Measurements from ENCODE around the gene PNPLA7. TPM values are rescaled to one million over a fixed set of nuclear protein-coding genes. Genes with fewer than 3 reads are reported as not detected.
A peak's percentile ranks its signal among the peaks of the same experiment; 100 is the strongest.

PNPLA7 gene
- total and polyA plus RNA-seq, 9 donors, result 0.80 to 3.6 (median 2.1) TPM

DNA sequence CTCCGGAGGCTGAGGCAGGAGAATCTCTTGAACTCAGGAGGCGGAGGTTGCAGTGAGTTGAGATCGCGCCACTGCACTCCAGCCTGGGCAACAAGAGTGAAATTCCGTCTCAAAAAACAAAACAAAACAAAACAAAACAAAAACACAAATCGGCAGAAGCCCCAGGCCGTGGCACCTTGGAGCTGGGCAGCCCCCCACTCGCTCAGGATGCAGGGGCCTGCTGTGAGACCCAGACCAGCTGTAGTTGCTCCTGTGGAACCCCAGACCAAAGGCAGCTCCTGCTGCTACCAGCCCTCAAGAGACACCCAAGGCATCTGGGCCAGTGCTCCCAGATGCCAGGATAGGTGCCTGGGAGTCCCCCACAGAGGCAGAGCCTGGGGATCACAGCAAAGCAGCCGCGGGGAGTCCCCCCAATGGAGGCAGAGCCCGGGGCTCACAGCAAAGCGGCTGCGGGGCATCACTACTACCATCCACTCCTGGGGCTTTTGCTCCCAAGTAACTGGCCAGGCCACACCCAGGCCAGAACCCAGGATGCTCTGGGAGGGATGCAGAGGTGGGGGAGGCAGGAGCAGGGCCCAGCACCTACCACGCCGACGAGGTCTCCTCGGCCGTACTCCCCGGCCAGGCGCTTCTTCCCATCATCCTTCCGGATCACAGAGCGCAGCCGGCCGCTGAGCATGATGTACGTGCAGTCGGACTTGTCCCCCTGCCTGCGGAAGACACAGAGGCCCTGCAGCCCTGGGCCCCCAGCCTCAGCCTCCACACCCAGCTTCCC lies 53.4 kb downstream of the PNPLA7 start:
- Histone ChIP-seq H3K4me3 (ENCODE audit: low read length) (no peak overlapping the region), H3K4me1 (ENCODE audit: control insufficient read depth, insufficient read depth, low read length) (no peaks in the 10 kb centered on the region), H3K36me3 (ENCODE audit: control insufficient read depth, insufficient read depth, low read length) (peaks cover 3% of the 10 kb centered on the region), H3K9me3 (replicated peaks; ENCODE audit: control insufficient read depth, low read depth, low read length) (peaks cover 6% of the 10 kb centered on the region), H3K27ac (ENCODE audit: low read length) (no peak overlapping the region), H3K27me3 (ENCODE audit: control insufficient read depth, insufficient read depth, low read length) (no peaks in the 10 kb centered on the region)
- no peak for DNase-seq
- 87% methylated on average over 15 of the region's 27 CpGs for WGBS (ENCODE audit: insufficient coverage)

DNA sequence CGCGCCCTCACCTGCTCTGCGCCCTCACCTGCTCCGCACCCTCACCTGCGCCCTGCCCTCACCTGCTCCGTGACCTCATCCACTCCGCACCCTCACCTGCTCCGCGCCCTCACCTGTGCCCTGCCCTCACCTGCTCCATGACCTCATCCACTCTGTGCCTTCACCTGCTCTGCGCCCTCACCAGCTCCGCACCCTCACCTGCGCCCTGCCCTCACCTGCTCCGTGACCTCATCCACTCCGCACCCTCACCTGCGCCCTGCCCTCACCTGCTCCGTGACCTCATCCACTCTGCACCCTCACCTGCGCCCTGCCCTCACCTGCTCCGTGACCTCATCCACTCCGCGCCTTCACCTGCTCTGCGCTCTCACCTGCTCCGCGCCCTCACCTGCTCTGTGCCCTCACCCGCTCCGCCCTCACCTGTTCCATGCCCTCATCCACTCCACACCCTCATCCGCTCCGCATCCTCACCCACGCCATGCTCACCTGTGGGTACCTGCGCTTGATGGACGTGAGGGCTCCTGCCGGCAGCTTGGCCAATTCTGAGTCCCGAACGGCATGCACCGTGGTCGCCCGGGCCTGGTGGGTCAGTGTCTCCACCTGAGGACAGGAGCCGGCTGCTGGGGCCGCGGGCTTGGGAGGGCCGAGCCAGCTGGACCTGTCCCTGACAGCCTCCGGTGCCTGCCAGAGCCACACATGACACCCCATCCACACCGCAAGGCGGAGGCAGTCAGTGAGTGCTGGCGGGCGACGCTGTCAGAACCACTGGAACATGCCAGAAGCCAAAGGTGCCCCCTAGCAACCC lies 55.5 kb downstream of the PNPLA7 start:
- DNase-seq, result no peak
- H3K27me3 ChIP-seq (ENCODE audit: control insufficient read depth, insufficient read depth, low read length), result no peaks in the 10 kb centered on the region
- H3K4me1 ChIP-seq (ENCODE audit: control insufficient read depth, insufficient read depth, low read length), result no peaks in the 10 kb centered on the region
- H3K27ac ChIP-seq (ENCODE audit: low read length), result no peak overlapping the region
- H3K36me3 ChIP-seq (ENCODE audit: control insufficient read depth, insufficient read depth, low read length), result no peaks in the 10 kb centered on the region
- no peak overlapping the region for H3K4me3 ChIP-seq (ENCODE audit: low read length)
- 94% methylated on average over 46 of the region's 46 CpGs for WGBS (ENCODE audit: insufficient coverage)
- peaks cover 6% of the 10 kb centered on the region for H3K9me3 ChIP-seq (replicated peaks; ENCODE audit: control insufficient read depth, low read depth, low read length)

- peak; percentile 44 for DNase-seq
- Histone ChIP-seq H3K27ac (ENCODE audit: low read length) (no peak overlapping the region), H3K4me1 (ENCODE audit: control insufficient read depth, insufficient read depth, low read length) (no peaks in the 10 kb centered on the region), H3K4me3 (ENCODE audit: low read length) (no peak overlapping the region), H3K9me3 (replicated peaks; ENCODE audit: control insufficient read depth, low read depth, low read length) (peaks cover 6% of the 10 kb centered on the region), H3K27me3 (ENCODE audit: control insufficient read depth, insufficient read depth, low read length) (no peaks in the 10 kb centered on the region), H3K36me3 (ENCODE audit: control insufficient read depth, insufficient read depth, low read length) (no peaks in the 10 kb centered on the region)
- WGBS (ENCODE audit: insufficient coverage), result 62% methylated on average over 13 of the region's 13 CpGs
These were observed 56.1 kb downstream of the PNPLA7 start for GRCh38 chr9:137494104-137494544.

DNA sequence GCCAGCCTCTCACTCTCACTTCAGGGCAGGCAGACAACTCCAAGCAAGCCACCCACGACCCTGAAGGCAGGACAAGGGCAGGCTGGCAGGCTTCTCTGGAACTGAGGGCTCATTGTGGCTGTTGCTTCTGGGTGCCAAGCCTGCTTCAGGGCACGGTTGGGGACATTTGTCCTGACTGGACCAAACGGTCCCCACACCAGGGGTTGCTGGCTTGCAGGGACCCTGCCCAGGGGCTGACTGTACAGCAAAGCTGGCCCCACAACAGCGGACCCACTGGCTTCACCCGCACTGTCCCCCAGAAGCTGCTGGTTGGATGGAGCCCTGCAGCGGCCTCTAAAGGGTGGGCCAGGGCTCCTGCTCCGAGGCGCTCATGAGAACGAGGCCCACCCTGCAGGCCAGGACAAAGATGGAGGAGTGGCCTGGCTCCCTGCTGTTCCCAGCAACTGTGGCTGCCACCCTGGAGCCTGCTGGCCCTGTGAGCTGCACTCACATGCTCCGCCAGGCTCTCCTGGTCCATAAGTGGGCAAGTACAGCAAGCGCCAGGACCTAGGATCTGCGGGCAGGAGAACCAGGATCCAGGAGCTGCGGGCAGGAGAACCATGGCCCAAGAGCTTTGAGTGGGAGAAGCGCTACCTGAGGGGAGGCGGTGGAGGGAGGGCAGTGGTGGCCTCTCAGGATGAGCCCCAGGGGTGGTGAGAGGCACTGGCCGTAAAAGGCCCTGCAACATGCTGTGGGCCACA lies 56.7 kb downstream of the PNPLA7 start:
- Histone ChIP-seq H3K4me1 (ENCODE audit: control insufficient read depth, insufficient read depth, low read length) (no peaks in the 10 kb centered on the region), H3K4me3 (ENCODE audit: low read length) (no peak overlapping the region), H3K27me3 (ENCODE audit: control insufficient read depth, insufficient read depth, low read length) (no peaks in the 10 kb centered on the region), H3K36me3 (ENCODE audit: control insufficient read depth, insufficient read depth, low read length) (no peaks in the 10 kb centered on the region), H3K9me3 (replicated peaks; ENCODE audit: control insufficient read depth, low read depth, low read length) (peaks cover 6% of the 10 kb centered on the region), H3K27ac (ENCODE audit: low read length) (no peak overlapping the region)
- WGBS (ENCODE audit: insufficient coverage), result 88% methylated on average over 11 of the region's 16 CpGs
- no peak for DNase-seq

- WGBS (ENCODE audit: insufficient coverage), result 86% methylated on average over 8 of the region's 20 CpGs
- no peak for DNase-seq
- Histone ChIP-seq H3K36me3 (ENCODE audit: control insufficient read depth, insufficient read depth, low read length) (no peaks in the 10 kb centered on the region), H3K9me3 (replicated peaks; ENCODE audit: control insufficient read depth, low read depth, low read length) (peaks cover 6% of the 10 kb centered on the region), H3K27me3 (ENCODE audit: control insufficient read depth, insufficient read depth, low read length) (no peaks in the 10 kb centered on the region), H3K4me3 (ENCODE audit: low read length) (no peak overlapping the region), H3K27ac (ENCODE audit: low read length) (no peak overlapping the region), H3K4me1 (ENCODE audit: control insufficient read depth, insufficient read depth, low read length) (peaks cover 5% of the 10 kb centered on the region)
These were observed 57.5 kb downstream of the PNPLA7 start for GRCh38 chr9:137492464-137493363.

- Histone ChIP-seq H3K27me3 (ENCODE audit: control insufficient read depth, insufficient read depth, low read length) (no peaks in the 10 kb centered on the region), H3K9me3 (replicated peaks; ENCODE audit: control insufficient read depth, low read depth, low read length) (peaks cover 6% of the 10 kb centered on the region), H3K4me1 (ENCODE audit: control insufficient read depth, insufficient read depth, low read length) (peaks cover 13% of the 10 kb centered on the region), H3K36me3 (ENCODE audit: control insufficient read depth, insufficient read depth, low read length) (no peaks in the 10 kb centered on the region), H3K27ac (ENCODE audit: low read length) (no peak overlapping the region), H3K4me3 (ENCODE audit: low read length) (no peak overlapping the region)
- 81% methylated on average over 10 of the region's 13 CpGs for WGBS (ENCODE audit: insufficient coverage)
- DNase-seq, result no peak
These were observed 58.3 kb downstream of the PNPLA7 start for GRCh38 chr9:137491735-137492432.

GRCh38 chr9:137490532-137491186 lies 59.5 kb downstream of the PNPLA7 start:
- no peak overlapping the region for H3K4me3 ChIP-seq (ENCODE audit: low read length)
- no peak overlapping the region for H3K27ac ChIP-seq (ENCODE audit: low read length)
- 80% methylated on average over 1 of the region's 9 CpGs for WGBS (ENCODE audit: insufficient coverage)
- no peaks in the 10 kb centered on the region for H3K27me3 ChIP-seq (ENCODE audit: control insufficient read depth, insufficient read depth, low read length)
- H3K9me3 ChIP-seq (replicated peaks; ENCODE audit: control insufficient read depth, low read depth, low read length), result peaks cover 6% of the 10 kb centered on the region
- no peak for DNase-seq
- H3K36me3 ChIP-seq (ENCODE audit: control insufficient read depth, insufficient read depth, low read length), result no peaks in the 10 kb centered on the region
- H3K4me1 ChIP-seq (ENCODE audit: control insufficient read depth, insufficient read depth, low read length), result peaks cover 14% of the 10 kb centered on the region

DNA sequence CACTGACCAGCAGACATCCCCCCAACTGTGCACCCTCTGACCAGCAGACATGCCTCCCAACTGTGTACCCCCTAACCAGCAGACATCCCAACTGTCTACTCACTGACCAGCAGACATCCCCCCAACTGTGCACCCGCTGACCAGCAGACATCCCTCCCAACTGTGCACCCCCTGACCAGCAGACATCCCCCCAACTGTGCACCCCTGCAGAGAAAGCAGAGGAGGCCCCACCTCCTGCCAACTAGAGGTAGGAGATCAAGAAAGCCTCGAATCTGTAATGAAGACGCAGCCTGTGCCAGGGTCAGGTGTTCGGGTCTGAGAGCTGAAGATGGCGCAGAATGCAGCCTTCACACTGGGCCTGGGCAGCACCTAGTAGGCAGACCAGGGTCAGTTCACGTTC lies 61.3 kb downstream of the PNPLA7 start:
- no peaks in the 10 kb centered on the region for H3K27me3 ChIP-seq (ENCODE audit: control insufficient read depth, insufficient read depth, low read length)
- H3K4me1 ChIP-seq (ENCODE audit: control insufficient read depth, insufficient read depth, low read length), result peaks cover 14% of the 10 kb centered on the region
- peaks cover 5% of the 10 kb centered on the region for H3K9me3 ChIP-seq (replicated peaks; ENCODE audit: control insufficient read depth, low read depth, low read length)
- DNase-seq, result no peak
- H3K36me3 ChIP-seq (ENCODE audit: control insufficient read depth, insufficient read depth, low read length), result no peaks in the 10 kb centered on the region
- no peak overlapping the region for H3K27ac ChIP-seq (ENCODE audit: low read length)
- WGBS (ENCODE audit: insufficient coverage), result 100% methylated on average over 3 of the region's 6 CpGs
- H3K4me3 ChIP-seq (ENCODE audit: low read length), result no peak overlapping the region

- peaks cover 14% of the 10 kb centered on the region for H3K4me1 ChIP-seq (ENCODE audit: control insufficient read depth, insufficient read depth, low read length)
- no peak overlapping the region for H3K27ac ChIP-seq (ENCODE audit: low read length)
- H3K9me3 ChIP-seq (replicated peaks; ENCODE audit: control insufficient read depth, low read depth, low read length), result peaks cover 2% of the 10 kb centered on the region
- WGBS (ENCODE audit: insufficient coverage), result 60% methylated on average over 6 of the region's 6 CpGs
- no peak for DNase-seq
- no peak overlapping the region for H3K4me3 ChIP-seq (ENCODE audit: low read length)
- H3K36me3 ChIP-seq (ENCODE audit: control insufficient read depth, insufficient read depth, low read length), result no peaks in the 10 kb centered on the region
- no peaks in the 10 kb centered on the region for H3K27me3 ChIP-seq (ENCODE audit: control insufficient read depth, insufficient read depth, low read length)
These were observed 61.9 kb downstream of the PNPLA7 start for GRCh38 chr9:137488327-137488653.
